Islet of Langerhans (tissue), 1 donor: ENCODE measurements around the gene PPP2R5C.
"Not testable (repeated sequence)": the region's sequence is repeated elsewhere in the genome, so short reads cannot be mapped to it uniquely, and the experiment has no call there.

Experiments used
- FAIRE-seq: peaks from one replicate; lab custom pipeline; 2011; peaks lifted over from hg19 to GRCh38; lab: Jason Lieb, UNC

PPP2R5C gene

DNA sequence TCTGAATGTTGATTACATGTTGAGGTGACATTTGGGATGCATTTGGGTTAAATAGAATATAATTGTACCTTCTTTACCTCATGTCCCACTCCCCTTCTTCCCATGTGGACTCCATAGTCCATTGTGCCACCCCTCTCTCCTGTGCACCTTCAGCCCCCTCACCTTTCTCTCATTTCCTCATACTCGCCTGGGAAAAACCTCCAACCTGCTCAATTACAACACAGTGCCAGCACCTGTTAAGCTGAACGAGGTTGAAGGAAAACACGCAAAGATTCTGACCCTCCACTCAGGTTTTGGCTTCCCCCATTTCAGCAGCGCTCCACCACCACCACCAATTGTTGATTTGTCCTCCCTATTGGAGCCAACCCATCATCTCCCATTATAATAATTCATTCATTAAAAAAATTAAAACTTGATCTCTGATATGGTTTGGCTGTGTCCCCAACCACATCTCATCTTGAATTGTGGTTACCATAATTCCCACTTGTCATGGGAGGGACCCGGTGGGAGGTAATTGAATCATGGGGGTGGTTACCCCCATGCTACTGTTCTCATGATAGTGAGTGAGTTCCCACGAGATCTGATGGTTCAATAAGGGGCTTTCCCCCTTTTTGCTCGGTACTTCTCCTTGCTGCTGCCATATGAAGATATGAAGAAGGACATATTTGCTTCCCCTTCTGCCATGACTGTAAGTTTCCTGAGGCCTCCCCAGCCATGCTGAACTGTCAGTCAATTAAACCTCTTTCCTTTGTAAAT, 33.7 kb upstream of the PPP2R5C start:
- FAIRE-seq, result no peak

DNA sequence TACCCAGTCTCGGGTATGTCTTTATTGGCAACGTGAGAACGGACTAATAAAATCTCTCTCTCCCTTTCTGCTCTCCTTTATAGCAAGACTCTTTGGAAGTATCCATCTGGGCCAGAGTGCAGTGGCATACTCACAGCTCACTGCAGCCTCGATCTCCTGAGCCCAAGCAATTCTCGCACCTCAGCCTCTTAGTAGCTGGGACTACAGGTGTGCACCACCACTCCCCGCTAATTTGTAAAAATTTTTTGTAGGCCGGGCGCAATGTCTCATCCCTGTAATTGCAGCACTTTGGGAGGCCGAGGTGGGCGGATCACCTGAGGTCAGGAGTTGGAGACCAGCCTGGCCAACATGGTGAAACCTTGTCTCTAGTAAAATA, 33.2 kb upstream of the PPP2R5C start:
- no peak for FAIRE-seq

DNA sequence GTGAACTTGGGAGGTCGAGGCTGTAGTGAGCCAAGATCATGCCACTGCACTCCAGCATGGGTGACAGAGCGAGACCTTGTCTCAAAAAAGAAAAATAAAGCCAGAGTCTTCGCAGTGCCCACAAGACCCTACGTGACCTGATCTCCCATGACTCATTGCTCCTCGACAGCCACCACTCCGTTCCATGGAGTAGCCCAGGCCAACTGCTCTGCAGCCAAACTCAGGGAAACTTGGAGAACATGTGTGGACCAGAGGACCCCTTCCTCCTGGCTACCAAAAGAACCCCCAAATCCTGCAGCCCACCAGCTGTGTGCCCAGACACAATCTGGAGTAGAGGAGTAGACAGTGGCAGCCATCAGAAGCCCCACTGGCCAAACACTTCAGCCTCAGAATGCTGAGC, 32.1 kb upstream of the PPP2R5C start:
- FAIRE-seq, result no peak

DNA sequence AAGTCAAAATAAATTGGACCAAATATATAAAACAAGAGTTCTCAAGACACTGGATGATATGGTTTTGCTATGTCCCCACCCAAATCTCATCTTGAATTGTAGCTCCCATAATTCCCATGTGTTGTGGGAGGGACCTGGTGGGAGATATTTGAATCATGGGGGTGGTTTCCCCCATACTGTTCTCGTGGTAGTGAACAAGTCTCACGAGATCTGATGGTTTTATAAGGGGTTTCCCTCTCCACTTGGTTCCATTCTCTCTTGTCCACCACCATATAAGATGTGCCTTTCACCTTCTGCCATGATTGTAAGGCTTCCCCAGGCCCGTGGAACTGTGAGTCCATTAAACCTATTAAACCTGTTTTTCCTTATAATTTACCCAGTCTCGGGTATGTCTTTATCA, 31.4 kb upstream of the PPP2R5C start:
- FAIRE-seq, result not testable (repeated sequence)

DNA sequence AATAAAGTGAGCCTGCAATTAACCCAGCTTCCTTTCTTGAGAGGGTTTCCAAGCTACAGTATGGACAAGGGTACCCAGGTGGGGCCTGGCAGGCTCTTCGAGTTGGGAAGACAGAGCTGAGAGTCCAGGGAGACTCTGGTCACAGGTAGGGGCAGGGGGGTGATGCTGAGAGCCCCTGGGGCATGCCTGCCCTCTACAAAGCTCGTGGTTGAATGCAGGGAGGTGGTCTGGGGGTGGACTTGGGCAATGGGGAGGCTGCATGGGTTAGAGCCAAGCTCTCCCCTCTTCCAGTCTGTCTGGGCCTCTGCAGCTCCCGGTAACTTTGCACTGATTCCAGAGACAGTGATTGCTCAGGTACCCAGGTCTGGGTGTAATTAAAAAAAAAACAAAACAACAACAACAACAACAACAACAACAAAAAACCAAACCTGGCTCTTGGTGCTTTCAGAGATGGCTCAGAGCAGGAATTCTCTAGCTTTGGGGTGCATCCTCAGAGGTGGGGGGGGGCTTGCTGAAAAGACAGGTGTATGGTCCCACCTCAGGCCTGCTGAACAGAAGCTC, 30.8 kb upstream of the PPP2R5C start:
- FAIRE-seq, result peak; percentile 33

DNA sequence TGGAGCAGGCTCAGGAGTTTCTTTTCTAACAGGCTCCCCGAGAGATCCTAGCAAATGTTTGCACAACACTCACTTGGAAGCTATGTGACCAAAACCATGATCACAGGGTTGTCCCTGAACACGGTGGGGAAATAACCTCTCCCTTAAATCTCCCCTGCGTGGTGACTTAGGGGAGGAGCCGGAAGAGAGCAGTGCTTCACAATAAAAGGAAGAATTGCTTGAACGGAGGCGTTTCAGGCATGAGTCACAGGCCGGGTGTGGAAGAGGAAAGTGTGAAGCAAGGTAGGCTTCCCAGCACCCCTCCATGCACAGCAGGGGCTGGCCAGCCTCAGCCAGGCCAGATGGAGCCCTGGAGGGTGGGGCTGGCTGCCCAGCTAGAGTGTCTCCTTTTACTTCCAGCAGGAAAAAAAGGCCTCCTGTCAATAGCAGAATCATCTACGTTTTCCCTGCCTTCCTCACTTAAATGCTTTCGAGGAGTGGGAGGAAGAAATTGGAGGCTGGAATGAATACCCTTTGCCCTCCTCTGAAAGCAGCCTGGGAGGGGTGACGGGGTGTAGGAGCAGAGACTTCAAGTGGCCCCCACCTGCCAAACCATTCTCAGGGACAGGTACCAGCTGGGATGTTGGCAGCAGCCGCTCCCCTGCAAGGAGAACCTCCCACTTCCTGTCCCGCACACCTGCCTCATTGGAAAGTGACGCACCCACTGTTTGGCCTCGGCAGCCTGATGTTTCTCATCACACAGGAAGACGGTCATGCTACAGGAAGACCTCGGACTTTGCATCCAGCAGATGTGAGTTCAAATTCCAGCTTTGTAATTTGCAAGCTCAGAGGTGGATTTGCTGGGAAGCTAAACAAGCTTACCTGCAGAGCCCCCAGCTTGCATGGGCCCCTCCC, 30.1 kb upstream of the PPP2R5C start:
- FAIRE-seq, result peak; percentile 13

DNA sequence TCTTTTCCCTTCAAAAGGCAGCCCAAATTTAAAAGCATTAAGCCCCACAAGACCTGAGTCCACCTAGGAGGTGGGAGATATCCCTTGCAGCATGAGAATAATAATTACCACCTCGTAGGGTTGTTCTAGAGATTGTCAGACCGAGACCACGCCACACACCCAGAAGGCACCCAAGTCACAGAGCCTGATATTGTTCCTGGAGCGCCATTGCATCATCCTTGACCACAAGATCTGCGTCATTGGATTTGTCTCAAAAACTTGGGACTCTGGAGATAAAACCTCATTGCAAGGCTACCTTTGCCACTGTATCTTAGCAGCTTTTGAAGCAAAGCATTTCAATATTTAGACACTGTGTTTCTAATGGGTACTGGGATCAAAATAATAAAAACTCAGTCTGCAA, 29.4 kb upstream of the PPP2R5C start:
- FAIRE-seq, result no peak

DNA sequence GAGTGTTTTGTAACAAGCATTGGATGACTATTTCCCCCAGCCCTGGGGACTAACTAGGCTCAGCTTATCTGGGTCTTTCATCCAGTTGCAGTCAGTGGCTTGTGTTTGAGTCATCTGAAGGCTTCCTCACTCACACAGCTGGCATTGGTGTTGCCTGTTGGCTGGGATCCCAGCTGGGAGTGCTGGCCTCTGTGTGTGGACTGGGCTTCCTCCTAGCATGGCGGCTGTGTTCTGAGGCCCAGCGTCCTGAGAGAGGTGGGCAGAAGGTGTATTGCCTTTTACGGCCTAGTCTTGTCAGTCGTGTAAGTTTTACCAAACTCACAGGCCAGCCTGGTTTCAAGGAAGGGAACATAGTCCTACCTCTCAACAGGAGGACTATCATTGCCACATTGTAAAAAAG, 28.3 kb upstream of the PPP2R5C start:
- no peak for FAIRE-seq

DNA sequence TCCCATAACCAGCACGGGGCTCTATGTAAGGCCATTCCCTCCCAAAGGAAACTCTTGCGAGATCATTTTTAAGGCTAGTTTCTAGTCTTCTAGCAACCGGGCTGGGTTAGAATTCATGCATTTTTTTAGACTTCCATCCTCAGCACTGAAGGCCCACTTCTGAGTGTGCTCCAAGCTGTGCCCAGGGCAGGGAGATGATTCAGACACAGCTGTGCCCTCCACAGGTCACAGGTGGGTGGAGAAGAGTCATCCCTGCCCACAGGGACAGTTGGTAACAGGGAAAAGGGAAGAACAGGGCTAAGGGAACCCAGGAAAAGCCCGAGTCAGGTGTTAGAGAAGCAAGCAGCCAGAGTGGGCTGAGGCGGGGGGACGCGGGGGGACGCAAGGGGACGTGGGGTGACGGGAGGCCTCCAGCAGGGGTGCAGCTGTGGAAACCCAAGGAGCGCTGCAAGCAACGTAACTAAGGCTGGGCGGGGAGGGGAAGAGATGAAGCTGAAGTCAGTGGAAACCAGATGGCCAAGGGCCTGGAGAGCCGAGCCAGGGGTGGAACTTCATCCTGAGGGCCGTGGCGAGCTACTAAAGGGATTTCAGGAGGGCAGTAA, 27.2 kb upstream of the PPP2R5C start:
- no peak for FAIRE-seq

DNA sequence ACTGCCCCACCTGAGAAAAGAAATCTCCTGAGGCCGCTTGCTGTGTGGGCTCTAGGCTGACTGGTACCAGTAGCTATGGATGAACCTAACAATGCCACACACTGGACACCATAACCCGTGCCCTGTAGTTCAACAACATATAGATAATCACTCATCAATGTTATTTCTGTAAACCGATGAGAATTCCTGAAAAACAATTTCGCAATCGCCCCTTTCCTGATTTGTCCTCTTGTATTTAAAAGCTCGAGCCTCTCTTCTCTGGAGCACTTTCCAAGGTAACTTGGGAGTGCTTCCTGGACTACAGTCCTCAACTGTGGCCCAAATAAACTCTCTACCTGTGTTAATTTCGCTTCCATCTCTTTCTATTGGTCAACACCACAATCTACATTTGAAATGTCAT, 26.1 kb upstream of the PPP2R5C start:
- no peak for FAIRE-seq

DNA sequence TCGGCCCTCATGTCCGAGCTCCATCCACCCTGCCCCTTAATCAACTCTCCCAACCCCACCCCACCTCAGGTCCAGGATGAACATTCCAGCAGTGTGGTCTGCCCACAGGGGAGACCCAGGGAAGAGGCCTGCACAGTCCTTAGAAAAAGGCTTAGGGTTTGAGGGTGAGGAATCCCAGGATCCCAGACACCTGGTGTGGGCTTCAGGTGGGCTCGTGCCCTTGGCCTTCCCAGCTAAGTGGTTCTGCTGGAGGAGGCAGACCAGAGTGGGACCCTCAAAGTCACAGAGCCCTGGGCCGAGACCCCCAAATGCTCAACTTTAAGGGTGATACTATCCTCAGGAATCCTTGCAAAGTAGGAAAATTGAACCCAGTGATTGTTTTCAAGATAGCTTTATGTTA, 25.4 kb upstream of the PPP2R5C start:
- FAIRE-seq, result no peak

DNA sequence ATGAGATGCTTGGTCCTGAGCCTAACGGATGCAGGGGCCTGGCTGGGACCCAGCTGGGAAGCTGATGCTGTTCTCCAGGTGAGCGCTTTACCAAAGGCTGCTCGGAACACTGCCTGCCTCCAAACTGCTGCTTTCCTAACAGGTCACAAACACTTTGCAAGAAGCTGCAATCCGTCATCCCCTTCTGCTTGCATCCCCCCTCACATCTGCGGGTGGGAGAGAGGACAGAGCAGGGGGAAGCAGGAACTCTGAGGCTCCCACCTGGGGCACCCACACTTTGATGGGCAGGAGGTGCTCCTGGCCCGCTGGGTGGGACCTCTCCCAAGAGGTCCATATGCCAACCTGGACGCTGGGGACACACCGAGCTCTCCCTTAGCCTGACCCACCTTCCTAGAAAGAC, 24.9 kb upstream of the PPP2R5C start:
- no peak for FAIRE-seq

DNA sequence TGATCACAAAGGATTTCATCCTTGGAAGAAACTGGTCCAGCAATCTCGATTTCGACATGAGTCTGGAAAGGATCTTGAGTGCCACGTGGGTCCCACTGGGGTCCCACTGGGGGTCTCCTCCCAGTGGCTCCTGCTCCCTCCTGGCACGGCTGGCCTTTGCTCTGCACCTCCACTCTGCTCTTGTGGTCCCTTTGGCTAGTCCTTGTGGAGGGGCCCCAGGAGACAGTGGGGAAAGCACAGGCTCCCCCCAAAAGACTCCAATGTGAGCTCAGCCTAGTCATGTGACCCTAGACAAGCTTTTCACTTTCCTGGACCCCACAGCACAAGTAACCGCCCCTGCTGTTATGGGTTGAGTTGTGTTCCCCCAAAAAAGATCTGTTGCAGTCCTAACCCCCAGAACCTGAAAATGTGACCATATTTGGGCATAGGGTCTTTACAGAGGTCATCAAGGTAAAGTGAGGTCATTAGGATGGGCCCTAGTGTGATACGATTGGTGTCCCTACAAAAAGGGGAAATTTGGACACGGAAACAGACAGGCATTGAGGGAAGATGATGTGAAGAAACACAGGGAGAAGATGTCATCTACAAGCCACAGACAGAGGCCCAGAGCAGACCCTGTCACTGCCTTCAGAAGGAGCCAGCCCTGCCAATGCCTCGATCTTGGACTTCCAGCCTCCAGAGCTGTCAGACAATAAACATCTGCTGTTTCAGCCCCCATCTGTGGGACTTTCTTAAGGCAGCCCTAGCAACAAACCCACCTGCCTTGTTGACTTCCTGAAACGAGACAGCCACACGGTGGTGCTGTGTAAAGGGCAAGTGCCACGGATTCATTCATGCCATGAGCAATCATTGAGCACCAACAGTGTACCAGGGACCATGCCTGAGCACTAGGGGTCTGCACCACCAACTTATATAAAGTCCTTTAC, 23.8 kb upstream of the PPP2R5C start:
- no peak for FAIRE-seq

DNA sequence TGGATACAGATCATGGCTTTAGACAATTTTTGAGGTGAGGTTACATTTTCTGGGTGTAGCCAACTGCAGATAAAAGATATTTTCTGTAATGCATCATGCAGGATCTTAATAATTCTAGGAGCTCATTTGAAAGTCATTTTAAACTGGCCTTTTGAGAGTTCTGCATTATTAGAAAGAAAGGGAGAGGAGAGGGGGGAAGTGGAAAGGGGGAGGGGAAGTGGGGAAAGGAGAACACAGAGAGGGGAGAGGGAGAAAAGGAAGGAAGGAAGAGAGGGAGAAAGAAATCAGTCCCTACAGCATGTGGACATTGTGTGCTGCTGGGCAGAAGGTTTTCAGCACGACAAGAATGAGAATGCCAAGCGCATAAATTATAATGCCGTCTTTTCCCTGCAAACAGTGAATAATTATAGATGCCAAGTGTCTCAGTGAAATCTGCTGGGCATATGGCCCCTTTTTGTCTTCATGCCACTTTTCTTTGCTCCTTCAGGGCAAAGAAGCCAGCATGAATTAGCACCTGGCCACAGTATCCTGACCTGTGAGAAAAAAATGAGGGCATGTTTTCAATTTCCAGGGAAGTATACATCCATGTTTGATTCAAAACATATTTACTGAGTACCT, 22.7 kb upstream of the PPP2R5C start:
- no peak for FAIRE-seq

DNA sequence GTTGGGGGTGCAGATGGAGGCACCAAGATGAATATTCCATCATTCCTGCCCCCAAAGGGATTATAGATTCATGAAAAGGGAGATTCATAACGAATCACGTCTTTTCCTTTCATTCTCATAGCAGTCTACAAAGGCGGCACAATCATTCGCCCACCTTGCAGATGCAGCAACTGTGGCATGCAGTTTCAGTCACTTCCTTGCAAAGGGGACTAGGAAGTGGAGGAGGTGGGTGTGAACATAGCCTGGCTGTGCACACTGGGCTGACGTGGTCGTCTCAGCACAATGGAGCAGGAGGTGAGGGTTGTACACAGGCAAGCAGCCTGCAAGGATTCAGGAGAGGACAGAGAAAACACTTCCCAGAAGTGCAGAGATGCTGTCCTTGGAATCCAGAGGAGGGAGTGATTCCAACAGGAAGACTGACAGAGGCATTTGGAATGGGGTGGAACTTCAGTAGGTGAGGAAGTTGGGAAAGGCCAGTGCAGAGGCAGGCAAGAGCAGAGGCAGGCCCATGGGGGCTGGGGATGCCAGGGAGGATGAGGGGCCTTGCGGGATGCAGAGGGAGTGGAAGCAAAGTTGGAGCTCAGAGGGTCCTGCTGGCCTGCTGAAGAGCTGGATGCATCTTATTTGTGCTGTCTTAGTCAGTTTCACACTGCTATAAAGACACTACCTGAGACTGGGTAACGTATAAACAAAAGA, 21.9 kb upstream of the PPP2R5C start:
- no peak for FAIRE-seq

DNA sequence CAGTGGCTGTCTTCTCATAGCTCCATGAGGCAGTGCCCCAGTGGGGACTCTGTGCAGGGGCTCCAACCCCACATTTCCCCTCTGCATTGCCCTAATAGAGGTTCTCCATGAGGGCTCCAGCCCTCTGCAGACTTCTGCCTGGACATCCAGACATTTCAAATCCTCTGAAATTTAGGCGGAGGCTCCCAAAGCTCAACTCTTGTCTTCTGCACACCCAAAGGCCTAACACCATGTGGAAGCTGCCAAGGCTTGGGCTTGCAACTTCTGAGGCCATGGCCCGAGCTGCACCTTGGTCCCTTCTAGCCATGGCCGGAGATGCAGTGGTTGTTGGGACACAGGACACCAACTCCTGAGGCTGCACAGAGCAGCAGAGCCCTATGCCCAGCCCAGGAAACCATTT, 20.5 kb upstream of the PPP2R5C start:
- no peak for FAIRE-seq

DNA sequence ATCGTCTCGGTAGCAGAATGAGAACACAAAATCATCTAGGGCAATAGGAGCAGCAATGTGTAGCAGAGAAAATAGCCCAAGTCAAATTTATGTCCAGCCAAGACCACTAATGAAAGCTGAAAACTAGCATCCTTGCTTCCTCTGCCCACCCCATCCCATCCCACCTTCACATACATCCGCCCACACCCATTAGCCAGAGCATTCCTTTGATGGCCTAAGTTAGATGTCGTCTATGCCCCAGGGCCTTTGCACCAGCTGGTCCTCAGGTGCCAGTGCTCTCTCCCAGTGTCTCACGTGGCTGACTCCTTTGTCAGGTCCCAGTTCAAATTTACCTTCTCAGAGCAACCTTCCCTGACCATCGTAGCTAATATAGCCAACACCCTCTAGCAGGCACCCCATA, 17.8 kb upstream of the PPP2R5C start:
- no peak for FAIRE-seq

DNA sequence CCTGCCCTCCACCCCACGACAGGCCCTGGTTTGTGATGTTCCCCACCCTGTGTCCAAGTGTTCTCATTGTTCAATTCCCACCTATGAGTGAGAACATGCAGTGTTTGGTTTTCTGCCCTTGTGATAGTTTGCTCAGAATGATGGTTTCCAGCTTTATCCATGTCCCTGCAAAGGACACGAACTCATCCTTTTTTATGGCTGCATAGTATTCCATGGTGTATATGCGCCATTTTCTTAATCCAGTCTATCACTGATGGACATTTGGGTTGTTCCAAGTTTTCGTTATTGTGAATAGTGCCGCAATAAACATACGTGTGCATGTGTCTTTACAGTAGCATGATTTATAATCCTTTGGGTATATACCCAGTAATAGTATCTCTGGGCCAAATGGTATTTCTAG, 17.1 kb upstream of the PPP2R5C start:
- FAIRE-seq, result not testable (repeated sequence)

DNA sequence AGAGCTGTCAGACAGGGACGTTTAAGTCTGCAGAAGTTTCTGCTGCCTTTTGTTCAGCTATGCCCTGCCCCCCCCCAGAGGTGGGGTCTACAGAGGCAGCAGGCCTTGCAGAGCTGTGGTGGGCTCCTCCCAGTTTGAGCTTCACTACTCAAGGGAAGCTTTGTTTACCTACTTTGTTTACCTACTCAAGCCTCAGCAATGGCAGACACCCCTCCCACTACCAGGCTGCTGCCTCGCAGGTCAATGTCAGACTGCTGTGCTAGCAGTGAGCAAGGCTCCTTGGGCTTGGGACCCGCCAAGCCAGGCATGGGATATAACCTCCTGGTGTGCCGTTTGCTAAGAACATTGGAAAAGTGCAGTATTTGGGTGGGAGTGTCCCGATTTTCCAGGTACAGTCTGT, 11.8 kb upstream of the PPP2R5C start:
- not testable (repeated sequence) for FAIRE-seq

DNA sequence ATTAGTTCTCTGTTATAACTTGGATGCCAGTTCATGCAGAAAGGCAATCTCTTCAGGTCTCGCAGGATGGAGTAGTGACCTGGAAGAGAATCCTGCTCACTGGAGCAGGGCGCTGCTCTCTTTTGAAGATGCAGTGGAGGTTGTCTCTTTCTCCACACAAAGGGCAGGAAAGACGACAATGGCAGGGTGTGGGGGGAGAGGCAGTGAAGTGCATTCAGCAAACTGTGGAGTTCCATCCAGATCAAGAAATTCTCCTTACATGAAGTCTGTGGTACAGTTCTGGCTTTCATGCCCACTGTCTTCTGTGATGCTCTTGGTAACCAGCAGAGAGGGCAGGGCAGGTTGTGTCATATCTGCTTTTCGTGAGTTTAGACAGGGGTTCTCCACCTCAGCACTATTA, 6.6 kb upstream of the PPP2R5C start:
- FAIRE-seq, result no peak
